ENCODE results near the gene ZP3.
A peak's percentile ranks its signal among the peaks of the same experiment; 100 is the strongest.
"Not testable (repeated sequence)": the region's sequence is repeated elsewhere in the genome, so short reads cannot be mapped to it uniquely, and the experiment has no call there.

ZP3 gene

GRCh38 chr7:76424413-76425111 lies at the start of gene ZP3:
Gene ZP3 (plus strand): TSS chr7:76424950. CDS start chr7:76424965, 15 bp downstream.
- Histone ChIP-seq H3K4me3 (ENCODE audit: low read depth, low read length) (no peak within 1 kb of the TSS), H3K27ac (ENCODE audit: low read depth, low read length) (no peak within 1 kb of the TSS), H3K4me1 (ENCODE audit: control insufficient read depth, insufficient read depth, low read length, unreplicated experiment) (peaks cover 19% of the 10 kb centered on the region), H3K27me3 (ENCODE audit: insufficient read depth, low read length) (no peaks in the 10 kb centered on the region), H3K79me2 (ENCODE audit: control insufficient read depth, insufficient read depth, low read length, unreplicated experiment) (no peaks in the 10 kb centered on the region), H2AFZ (ENCODE audit: low read length, unreplicated experiment) (no peak within 1 kb of the TSS), H3K36me3 (ENCODE audit: insufficient read depth, low read length) (no peaks in the 10 kb centered on the region)

DNA sequence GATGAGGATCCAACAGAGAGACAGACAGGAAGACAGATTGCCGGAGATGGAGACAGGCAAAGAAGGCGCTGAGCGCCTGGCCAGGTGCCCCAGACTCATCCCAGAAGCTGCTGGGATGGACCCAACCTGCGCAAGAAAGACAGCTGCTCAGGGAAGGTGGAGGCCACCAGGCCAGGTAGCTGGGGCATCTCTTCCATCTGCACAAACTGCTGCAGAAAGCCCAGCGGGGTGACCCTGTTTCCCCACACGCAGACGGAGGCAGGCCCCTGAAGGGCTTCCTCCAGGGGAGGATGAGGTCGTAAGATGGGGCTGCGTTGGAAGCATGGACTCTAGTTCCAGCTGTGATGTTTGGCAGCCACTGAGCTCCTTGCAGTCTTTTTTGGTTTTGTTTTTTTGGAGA lies 49.5 kb upstream of the ZP3 start:
- peaks cover 31% of the 10 kb centered on the region for H3K4me1 ChIP-seq (ENCODE audit: control insufficient read depth, insufficient read depth, low read length, unreplicated experiment)

GRCh38 chr7:76377186-76377918 lies 47.4 kb upstream of the ZP3 start:
- Histone ChIP-seq H3K4me3 (ENCODE audit: low read depth, low read length) (no peak overlapping the region), H3K4me1 (ENCODE audit: control insufficient read depth, insufficient read depth, low read length, unreplicated experiment) (peaks cover 39% of the 10 kb centered on the region), H3K27me3 (ENCODE audit: insufficient read depth, low read length) (no peaks in the 10 kb centered on the region), H3K36me3 (ENCODE audit: insufficient read depth, low read length) (no peaks in the 10 kb centered on the region), H3K79me2 (ENCODE audit: control insufficient read depth, insufficient read depth, low read length, unreplicated experiment) (no peaks in the 10 kb centered on the region), H3K27ac (ENCODE audit: low read depth, low read length) (no peak overlapping the region), H2AFZ (ENCODE audit: low read length, unreplicated experiment) (peak overlapping the region; percentile 68)

More for the DNA sequence above, 49.5 kb upstream of the ZP3 start:
- Histone ChIP-seq H3K27me3 (ENCODE audit: insufficient read depth, low read length) (no peaks in the 10 kb centered on the region), H2AFZ (ENCODE audit: low read length, unreplicated experiment) (no peak overlapping the region), H3K36me3 (ENCODE audit: insufficient read depth, low read length) (no peaks in the 10 kb centered on the region), H3K4me3 (ENCODE audit: low read depth, low read length) (no peak overlapping the region), H3K79me2 (ENCODE audit: control insufficient read depth, insufficient read depth, low read length, unreplicated experiment) (no peaks in the 10 kb centered on the region), H3K27ac (ENCODE audit: low read depth, low read length) (no peak overlapping the region)

DNA sequence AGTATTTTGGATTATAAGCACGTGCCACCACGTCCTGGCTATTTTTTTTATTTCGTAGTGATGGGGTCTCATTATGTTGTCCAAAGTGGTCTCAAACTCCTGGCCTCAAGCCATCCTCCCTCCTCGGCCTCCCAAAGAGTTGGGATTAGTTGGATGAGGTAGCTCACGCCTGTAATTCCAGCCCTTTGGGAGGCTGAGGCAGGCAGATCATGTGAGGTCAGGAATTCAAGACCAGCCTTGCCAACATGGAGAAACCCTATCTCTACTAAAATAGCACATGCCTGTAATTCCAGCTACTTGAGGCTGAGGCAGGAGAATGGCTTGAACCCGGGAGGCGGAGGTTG lies 44.2 kb upstream of the ZP3 start:
- H2AFZ ChIP-seq (ENCODE audit: low read length, unreplicated experiment), result peak overlapping the region; percentile 79
- peak overlapping the region; percentile 38 for H3K4me3 ChIP-seq (ENCODE audit: low read depth, low read length)
- no peaks in the 10 kb centered on the region for H3K27me3 ChIP-seq (ENCODE audit: insufficient read depth, low read length)
- H3K36me3 ChIP-seq (ENCODE audit: insufficient read depth, low read length), result no peaks in the 10 kb centered on the region
- no peaks in the 10 kb centered on the region for H3K79me2 ChIP-seq (ENCODE audit: control insufficient read depth, insufficient read depth, low read length, unreplicated experiment)
- peak overlapping the region; percentile 95 for H3K27ac ChIP-seq (ENCODE audit: low read depth, low read length)
- H3K4me1 ChIP-seq (ENCODE audit: control insufficient read depth, insufficient read depth, low read length, unreplicated experiment), result peaks cover 31% of the 10 kb centered on the region

GRCh38 chr7:76381814-76382213 lies 42.9 kb upstream of the ZP3 start:
- H3K27me3 ChIP-seq (ENCODE audit: insufficient read depth, low read length), result no peaks in the 10 kb centered on the region
- peaks cover 32% of the 10 kb centered on the region for H3K4me1 ChIP-seq (ENCODE audit: control insufficient read depth, insufficient read depth, low read length, unreplicated experiment)
- H3K4me3 ChIP-seq (ENCODE audit: low read depth, low read length), result no peak overlapping the region
- no peak overlapping the region for H2AFZ ChIP-seq (ENCODE audit: low read length, unreplicated experiment)
- H3K27ac ChIP-seq (ENCODE audit: low read depth, low read length), result no peak overlapping the region
- H3K79me2 ChIP-seq (ENCODE audit: control insufficient read depth, insufficient read depth, low read length, unreplicated experiment), result no peaks in the 10 kb centered on the region
- H3K36me3 ChIP-seq (ENCODE audit: insufficient read depth, low read length), result no peaks in the 10 kb centered on the region

DNA sequence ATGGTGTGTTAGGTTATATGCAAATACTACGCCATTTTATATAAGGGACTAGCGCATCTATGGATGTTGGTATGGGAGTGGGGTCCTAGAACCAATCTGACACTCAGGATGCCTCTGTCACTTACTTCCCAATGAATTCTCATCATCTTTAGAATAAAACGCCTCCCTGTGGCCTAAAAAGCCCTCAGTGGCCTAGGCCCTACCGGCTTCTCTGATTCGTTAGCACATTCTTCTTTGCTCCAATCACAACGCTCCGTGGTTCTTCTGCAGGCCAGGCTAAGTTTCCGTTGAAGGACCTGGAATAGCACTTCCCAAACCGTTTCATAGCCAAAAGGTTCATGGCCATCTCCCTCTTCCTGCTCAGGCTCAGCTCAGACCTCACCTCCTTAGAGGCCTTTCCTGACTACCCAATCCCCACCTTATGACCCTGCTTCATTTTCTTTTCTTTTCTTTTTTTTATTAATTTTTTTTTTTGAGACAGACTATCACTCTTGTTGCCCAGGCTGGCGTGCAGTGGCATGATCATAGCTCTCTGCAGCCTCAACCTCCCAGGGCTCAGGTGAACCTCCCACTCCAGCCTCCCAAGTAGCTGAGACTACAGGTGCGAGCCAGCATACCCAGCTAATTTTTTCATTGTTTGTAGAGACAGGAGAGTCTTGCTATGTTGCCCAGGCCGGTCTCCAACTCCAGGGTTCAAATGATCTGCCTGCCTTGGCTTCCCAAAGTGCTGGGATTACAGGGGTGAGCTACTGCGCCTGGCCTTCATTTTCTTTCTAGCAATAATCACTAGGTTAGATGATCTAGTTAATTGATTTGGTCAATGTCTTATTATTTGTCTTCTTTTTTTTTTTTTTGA lies 41.4 kb upstream of the ZP3 start:
- Histone ChIP-seq H3K27ac (ENCODE audit: low read depth, low read length) (no peak overlapping the region), H3K27me3 (ENCODE audit: insufficient read depth, low read length) (no peaks in the 10 kb centered on the region), H3K36me3 (ENCODE audit: insufficient read depth, low read length) (no peaks in the 10 kb centered on the region), H3K79me2 (ENCODE audit: control insufficient read depth, insufficient read depth, low read length, unreplicated experiment) (no peaks in the 10 kb centered on the region), H2AFZ (ENCODE audit: low read length, unreplicated experiment) (no peak overlapping the region), H3K4me1 (ENCODE audit: control insufficient read depth, insufficient read depth, low read length, unreplicated experiment) (peaks cover 26% of the 10 kb centered on the region), H3K4me3 (ENCODE audit: low read depth, low read length) (no peak overlapping the region)

DNA sequence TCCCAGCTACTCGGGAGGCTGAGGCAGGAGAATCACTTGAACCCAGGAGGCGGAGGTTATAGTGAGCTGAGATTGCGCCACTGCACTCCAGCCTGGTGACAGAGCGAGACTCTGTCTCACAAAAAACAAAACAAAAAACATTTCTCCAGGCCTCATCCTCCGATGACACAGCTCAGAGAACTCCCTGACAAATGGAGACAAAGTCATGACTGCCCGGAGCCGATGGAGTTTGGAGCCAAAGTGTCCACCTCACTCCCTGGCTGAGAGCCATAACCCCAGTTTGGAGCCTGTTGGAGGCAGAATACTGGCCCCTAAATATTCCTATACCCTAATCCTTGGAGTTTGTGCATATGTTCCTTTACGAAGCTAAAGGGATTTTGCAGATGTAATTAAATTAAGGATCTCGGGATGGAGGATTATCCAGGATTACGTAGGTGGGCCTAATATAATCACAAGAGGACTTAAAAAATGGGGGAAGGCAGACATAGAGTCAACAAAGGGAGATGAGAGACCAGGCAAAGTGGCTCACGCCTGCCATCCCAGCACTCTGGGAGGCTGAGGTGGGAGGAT lies 38.0 kb upstream of the ZP3 start:
- no peak overlapping the region for H2AFZ ChIP-seq (ENCODE audit: low read length, unreplicated experiment)
- H3K27me3 ChIP-seq (ENCODE audit: insufficient read depth, low read length), result no peaks in the 10 kb centered on the region
- H3K4me3 ChIP-seq (ENCODE audit: low read depth, low read length), result no peak overlapping the region
- H3K36me3 ChIP-seq (ENCODE audit: insufficient read depth, low read length), result no peaks in the 10 kb centered on the region
- peaks cover 12% of the 10 kb centered on the region for H3K4me1 ChIP-seq (ENCODE audit: control insufficient read depth, insufficient read depth, low read length, unreplicated experiment)
- no peaks in the 10 kb centered on the region for H3K79me2 ChIP-seq (ENCODE audit: control insufficient read depth, insufficient read depth, low read length, unreplicated experiment)
- no peak overlapping the region; the same call in 1 of the 2 replicates for H3K27ac ChIP-seq (ENCODE audit: low read depth, low read length)

GRCh38 chr7:76387789-76388188 lies 37.0 kb upstream of the ZP3 start:
- H3K4me1 ChIP-seq (ENCODE audit: control insufficient read depth, insufficient read depth, low read length, unreplicated experiment), result peaks cover 17% of the 10 kb centered on the region
- not testable (repeated sequence) for H3K36me3 ChIP-seq (ENCODE audit: insufficient read depth, low read length); H3K4me3 ChIP-seq (ENCODE audit: low read depth, low read length); H2AFZ ChIP-seq (ENCODE audit: low read length, unreplicated experiment); H3K27ac ChIP-seq (ENCODE audit: low read depth, low read length); H3K79me2 ChIP-seq (ENCODE audit: control insufficient read depth, insufficient read depth, low read length, unreplicated experiment); H3K27me3 ChIP-seq (ENCODE audit: insufficient read depth, low read length)

DNA sequence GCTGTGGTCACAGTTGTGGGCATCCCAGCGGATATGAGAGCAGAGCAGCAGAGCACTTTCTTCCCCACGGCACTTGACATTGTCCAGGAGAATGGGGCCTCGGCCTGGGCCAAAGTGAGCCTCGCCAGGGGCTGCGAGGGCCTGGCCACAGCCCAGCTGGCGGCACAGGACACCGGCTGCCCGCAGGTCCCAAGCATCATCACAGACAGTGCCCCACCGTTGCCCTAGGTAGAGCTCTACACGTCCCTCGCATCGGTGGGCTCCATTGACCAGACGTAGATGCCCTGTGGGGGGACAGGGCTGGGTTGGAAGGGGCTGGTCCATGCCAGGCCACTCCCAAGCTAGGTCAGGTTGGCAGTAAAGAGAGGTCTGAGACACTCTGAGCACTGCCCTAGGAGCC lies 34.7 kb upstream of the ZP3 start:
- H3K4me1 ChIP-seq (ENCODE audit: control insufficient read depth, insufficient read depth, low read length, unreplicated experiment), result peaks cover 17% of the 10 kb centered on the region
- H3K27ac ChIP-seq (ENCODE audit: low read depth, low read length), result no peak overlapping the region
- no peak overlapping the region for H2AFZ ChIP-seq (ENCODE audit: low read length, unreplicated experiment)
- no peaks in the 10 kb centered on the region for H3K36me3 ChIP-seq (ENCODE audit: insufficient read depth, low read length)
- H3K27me3 ChIP-seq (ENCODE audit: insufficient read depth, low read length), result no peaks in the 10 kb centered on the region
- H3K4me3 ChIP-seq (ENCODE audit: low read depth, low read length), result no peak overlapping the region
- H3K79me2 ChIP-seq (ENCODE audit: control insufficient read depth, insufficient read depth, low read length, unreplicated experiment), result no peaks in the 10 kb centered on the region

DNA sequence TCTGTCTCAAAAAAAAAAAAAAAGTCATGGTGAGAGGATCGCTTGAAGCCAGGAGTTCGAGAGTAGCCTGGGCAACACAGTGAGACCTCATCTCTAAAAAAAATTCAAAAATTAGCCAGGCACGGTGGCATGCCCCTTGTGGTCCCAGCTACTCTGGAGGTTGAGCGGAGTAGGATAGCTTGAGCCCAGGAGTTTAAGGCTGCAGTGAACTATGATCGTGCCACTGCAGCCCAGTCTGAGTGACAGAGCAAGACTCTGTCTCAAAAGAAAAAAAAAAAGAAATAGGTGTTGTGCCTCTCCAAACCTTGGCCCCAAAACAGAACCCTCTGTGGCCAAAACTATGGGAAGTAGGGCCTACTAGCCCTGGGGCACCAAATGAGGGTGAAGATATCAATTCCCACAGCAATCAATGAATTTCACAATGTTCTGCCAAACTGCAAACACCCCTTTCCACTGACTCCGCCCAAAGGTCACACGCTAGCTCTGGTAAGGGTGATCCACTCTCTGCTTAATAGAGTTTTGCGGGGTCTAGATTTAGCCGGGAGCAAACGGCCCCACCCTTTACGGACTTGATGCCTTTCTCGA lies 32.1 kb upstream of the ZP3 start:
- H3K27ac ChIP-seq (ENCODE audit: low read depth, low read length), result peak overlapping the region; percentile 71
- H3K27me3 ChIP-seq (ENCODE audit: insufficient read depth, low read length), result no peaks in the 10 kb centered on the region
- H2AFZ ChIP-seq (ENCODE audit: low read length, unreplicated experiment), result peak overlapping the region; percentile 96

More for the DNA sequence above, 32.1 kb upstream of the ZP3 start:
- H3K4me3 ChIP-seq (ENCODE audit: low read depth, low read length), result peak overlapping the region; percentile 94
- H3K36me3 ChIP-seq (ENCODE audit: insufficient read depth, low read length), result no peaks in the 10 kb centered on the region
- H3K79me2 ChIP-seq (ENCODE audit: control insufficient read depth, insufficient read depth, low read length, unreplicated experiment), result peaks cover 2% of the 10 kb centered on the region
- H3K4me1 ChIP-seq (ENCODE audit: control insufficient read depth, insufficient read depth, low read length, unreplicated experiment), result peaks cover 20% of the 10 kb centered on the region
